ENCODE measurements around the gene MCM5. TPM values are rescaled to one million over a fixed set of nuclear protein-coding genes. Genes with fewer than 3 reads are reported as not detected.
"Not testable (repeated sequence)": the region's sequence is repeated elsewhere in the genome, so short reads cannot be mapped to it uniquely, and the experiment has no call there.

Gene MCM5
- total RNA-seq, 8 experiments from 2014 or later, result 2.0 to 76.6 (median 7.4) TPM

GRCh38 chr22:35464399-35464798, 64.5 kb downstream of the MCM5 start:
- Histone ChIP-seq H3K27ac (no peak overlapping the region), H3K4me1 (replicated peaks in 1 of 2) (peaks cover 4 to 9% of the 10 kb centered on the region in 2 donors), H3K4me3 (no peak overlapping the region)
- ATAC-seq (replicated peaks in 6 of 8), result no peak
- in situ Hi-C loops (cut with MboI; ENCODE audit: low pct_unique_long_range_greater_than_20kb in 2 of 9, low sequenced_read_pairs in 9 of 9, unreplicated experiment in 9 of 9), result no loop called here
- 60 to 100% (median 100%) methylated on average over 1 to 3 of the region's 3 CpGs; no CpG with 5 or more reads in 4 of the 10 experiments for WGBS, 10 experiments

GRCh38 chr22:35465109-35465701, 65.3 kb downstream of the MCM5 start:
- H3K4me1 ChIP-seq (replicated peaks in 1 of 2), result peaks cover 4 to 9% of the 10 kb centered on the region in 2 donors
- 40 to 100% (median 82%) methylated on average over 1 to 6 of the region's 9 CpGs; no CpG with 5 or more reads in 2 of the 10 experiments for WGBS, 10 experiments
- H3K4me3 ChIP-seq, result no peak overlapping the region
- no peak overlapping the region for H3K27ac ChIP-seq
- in situ Hi-C loops (cut with MboI; ENCODE audit: low pct_unique_long_range_greater_than_20kb in 2 of 9, low sequenced_read_pairs in 9 of 9, unreplicated experiment in 9 of 9), result no loop called here
- no peak for ATAC-seq (replicated peaks in 6 of 8)

DNA sequence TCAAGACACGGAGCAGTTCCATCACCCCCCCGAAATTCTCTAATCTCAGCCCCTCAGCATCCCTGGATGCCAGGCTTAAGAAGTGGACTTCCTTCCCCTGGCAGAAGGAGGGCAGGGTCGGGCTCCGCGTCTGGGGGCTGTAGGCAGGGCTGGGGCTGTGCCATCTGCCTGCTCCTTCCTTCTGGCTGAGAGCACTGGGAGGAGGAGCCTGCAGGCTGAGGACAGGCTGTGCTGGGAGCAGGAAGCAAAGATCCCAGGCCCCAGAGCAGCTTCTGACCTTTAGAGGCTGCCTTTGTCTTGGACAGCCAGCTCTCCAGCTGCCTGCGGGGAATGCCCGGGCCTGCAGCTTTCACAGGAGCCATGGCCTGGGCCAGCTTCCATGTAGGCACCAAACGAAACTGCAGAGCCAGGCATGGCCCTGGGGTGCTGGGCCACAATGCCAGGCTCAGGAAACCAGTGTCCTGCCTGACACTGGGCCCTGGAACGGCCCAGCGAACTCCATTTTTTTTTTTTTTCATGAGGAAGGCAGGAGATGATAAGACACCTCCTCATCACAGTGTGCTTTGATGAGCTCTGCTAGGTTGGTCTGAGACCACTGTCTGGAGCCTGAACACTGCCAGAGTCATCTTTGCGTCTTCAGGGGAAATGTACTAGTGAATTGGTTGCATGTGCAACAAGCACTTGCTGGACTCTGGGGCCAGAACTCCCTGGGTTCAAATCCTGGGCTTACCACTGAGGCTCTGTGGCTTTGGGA, 67.9 kb downstream of the MCM5 start:
- in situ Hi-C loops (cut with MboI; ENCODE audit: low pct_unique_long_range_greater_than_20kb in 2 of 9, low sequenced_read_pairs in 9 of 9, unreplicated experiment in 9 of 9), result no loop called here
- ATAC-seq (replicated peaks in 6 of 8), result peak; percentile 25 to 96 (median 82)
- 0 to 100% (median 60%) methylated on average over 1 to 7 of the region's 11 CpGs; no CpG with 5 or more reads in 2 of the 10 experiments for WGBS, 10 experiments
- H3K27ac ChIP-seq, result peak overlapping the region; percentile 28 to 73
- H3K4me1 ChIP-seq (replicated peaks in 1 of 2), result peaks cover 4 to 9% of the 10 kb centered on the region in 2 donors
- no peak overlapping the region for H3K4me3 ChIP-seq

GRCh38 chr22:35470903-35471321, 71.0 kb downstream of the MCM5 start:
- peaks cover 4 to 9% of the 10 kb centered on the region in 2 donors for H3K4me1 ChIP-seq (replicated peaks in 1 of 2)
- ATAC-seq (replicated peaks in 6 of 8), result no peak
- in situ Hi-C loops (cut with MboI; ENCODE audit: low pct_unique_long_range_greater_than_20kb in 2 of 9, low sequenced_read_pairs in 9 of 9, unreplicated experiment in 9 of 9), result no loop called here
- H3K27ac ChIP-seq, result no peak overlapping the region
- H3K4me3 ChIP-seq, result no peak overlapping the region
- WGBS, 10 experiments, result 83 to 100% (median 100%) methylated on average over 1 to 3 of the region's 6 CpGs; no CpG with 5 or more reads in 3 of the 10 experiments

- ATAC-seq (replicated peaks in 6 of 8); H3K27ac ChIP-seq; in situ Hi-C loops (cut with MboI; ENCODE audit: low pct_unique_long_range_greater_than_20kb in 2 of 9, low sequenced_read_pairs in 9 of 9, unreplicated experiment in 9 of 9); H3K4me3 ChIP-seq: not testable (repeated sequence)
- WGBS, 10 experiments, result 20 to 100% (median 80%) methylated on average over 1 to 4 of the region's 4 CpGs; no CpG with 5 or more reads in 3 of the 10 experiments
- peaks cover 4 to 15% of the 10 kb centered on the region in 2 donors for H3K4me1 ChIP-seq (replicated peaks in 1 of 2)
Measured at GRCh38 chr22:35471566-35471965, 71.6 kb downstream of the MCM5 start.

- Histone ChIP-seq H3K4me3 (no peak overlapping the region), H3K27ac (no peak overlapping the region), H3K4me1 (replicated peaks in 1 of 2) (peaks cover 4 to 17% of the 10 kb centered on the region in 2 donors)
- ATAC-seq (replicated peaks in 6 of 8), result no peak
- WGBS, 10 experiments, result 68 to 100% (median 90%) methylated on average over 1 to 6 of the region's 6 CpGs; no CpG with 5 or more reads in 4 of the 10 experiments
- in situ Hi-C loops (cut with MboI; ENCODE audit: low pct_unique_long_range_greater_than_20kb in 2 of 9, low sequenced_read_pairs in 9 of 9, unreplicated experiment in 9 of 9), result no loop called here
Measured at GRCh38 chr22:35472488-35472887, 72.5 kb downstream of the MCM5 start.

- H3K27ac ChIP-seq, result no peak overlapping the region
- no peak for ATAC-seq (replicated peaks in 6 of 8)
- no peak overlapping the region for H3K4me3 ChIP-seq
- WGBS, 10 experiments, result 80 to 100% methylated on average over 1 of the region's 4 CpGs; no CpG with 5 or more reads in 8 of the 10 experiments
- peaks cover 8 to 22% of the 10 kb centered on the region in 2 donors for H3K4me1 ChIP-seq (replicated peaks in 1 of 2)
- in situ Hi-C loops (cut with MboI; ENCODE audit: low pct_unique_long_range_greater_than_20kb in 2 of 9, low sequenced_read_pairs in 9 of 9, unreplicated experiment in 9 of 9), result no loop called here
Measured at GRCh38 chr22:35473971-35474370, 74.0 kb downstream of the MCM5 start.

Other genes starting within 250 kb of the MCM5 start
- 10 to 100 TPM in 7 of 8 experiments, 1 to 10 TPM in 1; 6.2 to 30.7 (median 18.9) TPM for gene HMGXB4, start 142.6 kb upstream of the MCM5 start, total RNA-seq
- 10 to 100 TPM; 17.8 to 52.3 (median 32.7) TPM for gene TOM1, start 100.2 kb upstream of the MCM5 start, total RNA-seq
- 10 to 100 TPM in 5 of 8 experiments, 1 to 10 TPM in 3; 1.9 to 60.6 (median 14.3) TPM for gene HMOX1, start 19.0 kb upstream of the MCM5 start, total RNA-seq
- 10 to 100 TPM in 1 of 8 experiments, 1 to 10 TPM in 1, under 1 TPM in 6; 0.15 to 14.5 (median 0.75) TPM for gene RASD2, start 140.7 kb downstream of the MCM5 start, total RNA-seq
- 1 to 10 TPM in 1 of 8 experiments, under 1 TPM in 2, not detected in 5; 0.73 to 1.5 (median 0.76) TPM for gene MB, start 217.2 kb downstream of the MCM5 start, total RNA-seq
- gene APOL6, start 248.3 kb downstream of the MCM5 start, total RNA-seq, result 10 to 100 TPM in 2 of 8 experiments, 1 to 10 TPM in 2, under 1 TPM in 4; under 0.01 to 28.9 (median 2.5) TPM